Astrocyte of the cerebellum (primary cell): Measurements from ENCODE around the gene PTPRU.

ENCODE experiments used
- DNase-seq: peaks from one replicate; pipeline ENCODE4 v3.0.0-alpha.2; 2011; ENCODE audit warnings: low read depth
- H3K4me3 ChIP-seq: 2 replicates; pipeline ENCODE4 v1.5.1; 2011; ENCODE audit warnings: mild to moderate bottlenecking, low read depth, low read length, moderate library complexity
- CTCF ChIP-seq: IDR thresholded peaks from 2 replicates; pipeline ENCODE4 v1.5.1; 2012; ENCODE audit warnings: low read length, low read depth, moderate library complexity, mild to moderate bottlenecking; ENCODE audit errors: missing control alignments
- in situ Hi-C: cut with HindIII; loops from 2 replicates; pipeline ENCODE4 v1.10.0; 2017; ENCODE audit warnings: low sequenced_read_pairs

Gene PTPRU

GRCh38 chr1:29326123-29326522, 89.8 kb downstream of the PTPRU start:
- in situ Hi-C loops: no loop called here
- H3K4me3 ChIP-seq: no peak overlapping the region
- DNase-seq: no peak
- no peak for TF ChIP-seq CTCF

DNA sequence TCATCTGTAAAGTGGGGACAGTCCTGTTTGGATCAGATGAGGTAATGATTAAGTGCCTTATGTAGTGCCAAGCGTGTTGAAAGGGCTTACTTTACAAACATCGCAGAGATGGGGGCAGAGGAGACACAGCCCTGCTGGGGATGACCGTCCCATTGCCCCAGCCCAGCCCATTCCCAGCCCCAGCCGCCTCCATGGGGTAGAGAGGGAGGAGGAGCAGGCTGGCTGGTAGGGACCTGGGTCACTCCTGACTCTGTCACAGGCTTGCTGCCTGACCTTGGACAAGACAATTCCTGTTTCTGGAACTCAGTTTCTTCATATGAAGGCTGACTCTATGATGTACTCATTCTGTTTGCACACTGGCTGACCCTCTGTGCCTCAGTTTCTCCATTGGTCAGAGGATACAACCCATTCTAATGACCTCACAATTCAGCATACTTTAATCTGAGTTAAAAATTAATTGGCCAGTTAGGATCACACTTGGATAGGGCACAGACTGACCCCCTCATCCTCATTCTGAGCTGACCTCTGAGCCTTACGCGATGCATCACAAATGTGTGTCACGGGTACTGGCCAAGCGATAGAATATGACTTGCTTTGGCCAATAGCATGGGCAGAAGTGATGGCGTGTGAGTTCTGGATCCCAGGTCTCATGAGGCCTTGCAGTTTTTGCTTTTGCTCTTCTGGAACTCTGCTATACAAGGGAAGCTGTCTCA, 91.1 kb downstream of the PTPRU start:
- no peak for TF ChIP-seq CTCF
- in situ Hi-C loops: no loop called here
- H3K4me3 ChIP-seq: no peak overlapping the region
- DNase-seq: no peak

DNA sequence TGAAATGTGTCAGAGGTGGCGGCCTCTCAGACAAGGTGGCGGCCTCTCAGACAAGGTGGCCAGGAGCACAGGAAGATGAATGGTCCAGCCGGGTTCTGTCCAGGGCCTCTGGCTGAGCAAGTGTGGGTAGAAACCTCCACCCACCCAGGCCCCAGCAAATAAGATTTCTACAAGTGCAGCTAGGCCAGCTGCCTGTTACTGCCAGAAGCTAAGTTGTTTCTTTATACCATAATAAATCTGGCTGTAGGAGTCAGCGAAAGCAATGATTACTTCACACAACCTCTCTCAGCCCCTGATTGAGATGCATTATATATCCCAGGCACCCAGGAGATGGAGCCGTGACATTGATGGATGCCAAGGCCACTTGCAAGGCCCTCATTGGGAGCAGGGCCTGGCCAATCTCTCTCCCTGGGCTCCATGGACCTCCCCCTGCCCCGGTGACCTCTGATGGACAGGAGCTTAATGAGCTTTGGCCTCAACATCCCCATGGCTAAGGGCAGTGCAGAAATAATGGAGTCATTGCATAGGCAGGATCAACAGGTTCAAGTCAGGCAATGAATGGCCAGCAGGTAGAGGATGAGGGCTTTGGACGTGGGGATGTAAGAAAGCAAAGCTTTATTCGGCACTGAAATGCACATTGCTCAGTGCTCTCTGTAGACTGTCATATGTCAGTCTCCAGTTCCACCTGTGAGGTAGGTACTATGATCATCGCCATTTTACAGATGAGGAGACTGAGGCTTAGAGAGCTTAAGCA, 92.9 kb downstream of the PTPRU start:
- in situ Hi-C loops: no loop called here
- TF ChIP-seq CTCF: no peak
- no peak overlapping the region for H3K4me3 ChIP-seq
- DNase-seq: no peak

DNA sequence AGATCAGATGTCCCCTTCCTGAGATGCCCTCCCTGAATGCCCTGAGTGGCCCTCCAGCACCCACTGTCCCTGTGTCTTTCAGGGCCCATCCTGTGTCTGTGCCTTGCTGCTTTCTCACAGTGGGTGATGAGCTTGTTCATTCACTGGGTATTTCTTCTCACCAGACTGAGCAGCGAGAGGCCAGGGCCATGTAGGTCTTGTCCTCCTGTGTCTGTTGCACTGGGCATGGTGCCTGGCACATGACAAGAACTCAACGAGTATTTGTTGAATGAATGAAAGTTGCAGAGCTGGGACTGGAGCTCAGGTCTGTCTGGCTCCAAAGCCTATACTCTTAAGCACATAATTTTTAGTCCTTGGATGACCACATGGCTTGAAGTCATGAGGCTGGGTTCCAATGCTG, 93.8 kb downstream of the PTPRU start:
- no peak for TF ChIP-seq CTCF
- H3K4me3 ChIP-seq: no peak overlapping the region
- DNase-seq: no peak
- in situ Hi-C loops: no loop called here

DNA sequence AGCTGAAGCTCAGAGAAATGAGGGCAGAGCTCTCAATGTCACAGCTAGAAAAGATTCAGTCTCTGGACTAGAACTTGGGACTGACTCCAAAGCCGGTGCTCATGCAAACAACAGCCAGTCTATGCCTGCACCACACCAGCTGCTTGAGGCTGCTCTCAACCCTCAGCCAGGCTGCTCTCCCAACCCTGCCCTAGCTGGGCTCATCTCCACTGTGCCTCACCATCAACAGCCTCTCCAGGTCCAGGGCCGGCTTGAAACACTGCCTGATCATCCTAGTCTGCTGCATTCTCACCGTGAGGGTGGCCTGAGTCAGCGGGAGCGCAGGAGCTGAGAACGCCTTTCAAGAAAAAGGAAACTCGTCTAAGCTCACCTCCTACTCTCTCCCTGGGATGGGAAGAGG, 94.5 kb downstream of the PTPRU start:
- TF ChIP-seq CTCF: no peak
- no peak for DNase-seq
- in situ Hi-C loops: no loop called here
- no peak overlapping the region for H3K4me3 ChIP-seq

- no peak for TF ChIP-seq CTCF
- H3K4me3 ChIP-seq: no peak overlapping the region
- in situ Hi-C loops: no loop called here
- no peak for DNase-seq
Observed at GRCh38 chr1:29331309-29331708, 95.0 kb downstream of the PTPRU start.
